NT2/D1 (cell line): ENCODE measurements around the gene SMAD6.

ENCODE experiments used
- DNase-seq: peaks from one replicate; pipeline ENCODE4 v3.0.0-alpha.2; 2011; ENCODE audit warnings: low read depth, low spot score
- H3K27me3 ChIP-seq: 2 replicates; pipeline ENCODE4 v1.6.0; 2011; ENCODE audit warnings: mild to moderate bottlenecking; ENCODE audit not compliant: insufficient read length, insufficient read depth
- H3K36me3 ChIP-seq: 2 replicates; pipeline ENCODE4 v1.6.1; 2011; ENCODE audit warnings: mild to moderate bottlenecking, low read length, mixed read lengths; ENCODE audit not compliant: insufficient read depth, insufficient read length
- H3K4me1 ChIP-seq: 2 replicates; pipeline ENCODE4 v1.5.1; 2011; ENCODE audit not compliant: insufficient read depth, insufficient read length
- H3K4me3 ChIP-seq: 2 replicates; pipeline ENCODE4 v1.5.1; 2011; ENCODE audit warnings: low read depth; ENCODE audit not compliant: insufficient read length
- H3K9ac ChIP-seq: 2 replicates; pipeline ENCODE4 v1.6.0; 2011; ENCODE audit warnings: low read depth; ENCODE audit not compliant: insufficient read length
- H3K9me3 ChIP-seq: 2 replicates; pipeline ENCODE4 v1.5.1; 2011; ENCODE audit warnings: mild to moderate bottlenecking, low read length; ENCODE audit not compliant: insufficient read depth
- SUZ12 ChIP-seq: IDR thresholded peaks from 2 replicates; pipeline ENCODE4 v1.6.1; 2011; ENCODE audit not compliant: insufficient read length, insufficient read depth; ENCODE audit errors: extremely low read depth
- YY1 ChIP-seq: IDR thresholded peaks from 2 replicates; pipeline ENCODE4 v1.6.1; 2011; ENCODE audit not compliant: insufficient read length, insufficient read depth
- ZNF274 ChIP-seq: IDR thresholded peaks from 2 replicates; pipeline ENCODE4 v1.6.1; 2011; ENCODE audit warnings: mild to moderate bottlenecking, low read depth, low read length

The SMAD6 gene

GRCh38 chr15:66702035-66702786, at the start of gene SMAD6:
Gene SMAD6, plus strand, starts transcription at chr15:66702236. Its CDS starts 1,023 bp downstream, at chr15:66703259.
- H3K4me3 ChIP-seq = peak within 1 kb of the TSS; percentile 82
- peaks cover 11% of the 10 kb centered on the region for H3K27me3 ChIP-seq
- H3K9me3 ChIP-seq = no peaks in the 10 kb centered on the region
- peaks cover 20% of the 10 kb centered on the region for H3K4me1 ChIP-seq
- peak within 1 kb of the TSS; percentile 95 for H3K9ac ChIP-seq
- TF ChIP-seq YY1 (no peak), ZNF274 (no peak), SUZ12 (no peak)
- peak; percentile 99 for DNase-seq
- H3K36me3 ChIP-seq = peaks cover 29% of the 10 kb centered on the region

GRCh38 chr15:66652806-66653205, 49.2 kb upstream of the SMAD6 start:
- H3K9ac ChIP-seq = no peak overlapping the region
- no peaks in the 10 kb centered on the region for H3K9me3 ChIP-seq
- no peak for DNase-seq
- no peaks in the 10 kb centered on the region for H3K36me3 ChIP-seq
- no peaks in the 10 kb centered on the region for H3K27me3 ChIP-seq
- H3K4me1 ChIP-seq = peaks cover 34% of the 10 kb centered on the region
- no peak overlapping the region for H3K4me3 ChIP-seq
- TF ChIP-seq ZNF274 = no peak
- no peak for TF ChIP-seq YY1
- no peak for TF ChIP-seq SUZ12

GRCh38 chr15:66653398-66653797, 48.6 kb upstream of the SMAD6 start:
- H3K9ac ChIP-seq = peak overlapping the region; percentile 58
- no peaks in the 10 kb centered on the region for H3K9me3 ChIP-seq
- H3K4me3 ChIP-seq = no peak overlapping the region
- no peaks in the 10 kb centered on the region for H3K27me3 ChIP-seq
- H3K4me1 ChIP-seq = peaks cover 35% of the 10 kb centered on the region
- no peak for DNase-seq
- H3K36me3 ChIP-seq = no peaks in the 10 kb centered on the region
- TF ChIP-seq YY1 = no peak
- no peak for TF ChIP-seq ZNF274
- TF ChIP-seq SUZ12 = no peak

GRCh38 chr15:66653852-66654251, 48.2 kb upstream of the SMAD6 start:
- Histone ChIP-seq H3K9me3 (no peaks in the 10 kb centered on the region), H3K4me3 (no peak overlapping the region), H3K4me1 (peaks cover 35% of the 10 kb centered on the region), H3K36me3 (no peaks in the 10 kb centered on the region), H3K9ac (no peak overlapping the region), H3K27me3 (no peaks in the 10 kb centered on the region)
- TF ChIP-seq SUZ12 = no peak
- TF ChIP-seq ZNF274 = no peak
- TF ChIP-seq YY1 = no peak
- no peak for DNase-seq

GRCh38 chr15:66654361-66654738, 47.7 kb upstream of the SMAD6 start:
- no peak overlapping the region for H3K9ac ChIP-seq
- H3K27me3 ChIP-seq = no peaks in the 10 kb centered on the region
- TF ChIP-seq SUZ12 (no peak), ZNF274 (no peak), YY1 (no peak)

GRCh38 chr15:66654739-66655375, 47.2 kb upstream of the SMAD6 start:
- H3K9ac ChIP-seq = peak overlapping the region; percentile 65
- no peaks in the 10 kb centered on the region for H3K27me3 ChIP-seq
- peaks cover 33% of the 10 kb centered on the region for H3K4me1 ChIP-seq
- H3K4me3 ChIP-seq = no peak overlapping the region
- no peak for DNase-seq
- H3K36me3 ChIP-seq = no peaks in the 10 kb centered on the region
- no peak for TF ChIP-seq SUZ12
- no peak for TF ChIP-seq YY1
- TF ChIP-seq ZNF274 = no peak
- H3K9me3 ChIP-seq = no peaks in the 10 kb centered on the region

More at GRCh38 chr15:66654361-66654738, 47.7 kb upstream of the SMAD6 start:
- Histone ChIP-seq H3K4me3 (no peak overlapping the region), H3K9me3 (no peaks in the 10 kb centered on the region), H3K4me1 (peaks cover 35% of the 10 kb centered on the region), H3K36me3 (no peaks in the 10 kb centered on the region)
- DNase-seq = no peak

- TF ChIP-seq SUZ12 (no peak), YY1 (no peak), ZNF274 (no peak)
- Histone ChIP-seq H3K27me3 (no peaks in the 10 kb centered on the region), H3K4me3 (no peak overlapping the region), H3K9me3 (no peaks in the 10 kb centered on the region), H3K36me3 (no peaks in the 10 kb centered on the region), H3K4me1 (peaks cover 27% of the 10 kb centered on the region), H3K9ac (peak overlapping the region; percentile 59)
- no peak for DNase-seq
Observed at GRCh38 chr15:66655511-66655910, 46.5 kb upstream of the SMAD6 start.
